ENCODE measurements around the gene CEP126.

DNA sequence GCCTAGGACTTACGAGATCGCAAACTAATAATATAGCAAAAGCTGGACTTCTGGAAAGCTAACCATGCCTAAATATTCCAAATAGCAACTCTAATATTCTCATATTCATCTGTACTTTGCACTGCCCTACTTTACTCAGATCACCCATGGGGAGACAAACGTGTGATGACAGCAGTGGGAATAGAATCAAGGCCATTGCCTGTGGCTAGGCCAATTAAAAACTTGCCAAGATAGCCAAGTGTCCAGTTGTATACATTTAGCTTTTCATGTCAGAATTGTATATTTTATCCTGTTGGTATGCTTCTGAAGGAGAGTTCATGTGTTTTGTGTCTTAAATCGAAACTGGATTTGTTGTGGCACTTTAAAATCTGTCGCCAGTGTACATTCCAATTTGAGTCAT, 1.2 kb upstream of the CEP126 start:
- no peak for TF ChIP-seq POLR2A (IDR thresholded peaks at IDR 0.05)
- TF ChIP-seq, protein P1, sequence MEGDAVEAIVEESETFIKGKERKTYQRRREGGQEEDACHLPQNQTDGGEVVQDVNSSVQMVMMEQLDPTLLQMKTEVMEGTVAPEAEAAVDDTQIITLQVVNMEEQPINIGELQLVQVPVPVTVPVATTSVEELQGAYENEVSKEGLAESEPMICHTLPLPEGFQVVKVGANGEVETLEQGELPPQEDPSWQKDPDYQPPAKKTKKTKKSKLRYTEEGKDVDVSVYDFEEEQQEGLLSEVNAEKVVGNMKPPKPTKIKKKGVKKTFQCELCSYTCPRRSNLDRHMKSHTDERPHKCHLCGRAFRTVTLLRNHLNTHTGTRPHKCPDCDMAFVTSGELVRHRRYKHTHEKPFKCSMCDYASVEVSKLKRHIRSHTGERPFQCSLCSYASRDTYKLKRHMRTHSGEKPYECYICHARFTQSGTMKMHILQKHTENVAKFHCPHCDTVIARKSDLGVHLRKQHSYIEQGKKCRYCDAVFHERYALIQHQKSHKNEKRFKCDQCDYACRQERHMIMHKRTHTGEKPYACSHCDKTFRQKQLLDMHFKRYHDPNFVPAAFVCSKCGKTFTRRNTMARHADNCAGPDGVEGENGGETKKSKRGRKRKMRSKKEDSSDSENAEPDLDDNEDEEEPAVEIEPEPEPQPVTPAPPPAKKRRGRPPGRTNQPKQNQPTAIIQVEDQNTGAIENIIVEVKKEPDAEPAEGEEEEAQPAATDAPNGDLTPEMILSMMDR (IDR thresholded peaks at IDR 0.05) = no peak
